ENCODE data around the gene PTPRM. TPM values are rescaled to one million over a fixed set of nuclear protein-coding genes. Genes with fewer than 3 reads are reported as not detected.

Gene PTPRM
- total and polyA plus RNA-seq, 2 experiments from 2014 or later: 1.6 to 5.3 TPM

- H3K27me3 Mint-ChIP-seq (ENCODE audit: insufficient read depth, low read depth, poor library complexity): peaks cover 2% of the 10 kb centered on the region
- Histone ChIP-seq H3K79me2 (replicated peaks; ENCODE audit: insufficient read depth) (no peaks in the 10 kb centered on the region), H3K36me3 (ENCODE audit: insufficient read depth) (no peaks in the 10 kb centered on the region), H3K4me2 (no peak overlapping the region), H3K9me2 (ENCODE audit: insufficient read depth) (no peaks in the 10 kb centered on the region), H3K27me3 (ENCODE audit: insufficient read depth) (no peaks in the 10 kb centered on the region), H4K20me1 (replicated peaks; ENCODE audit: insufficient read depth) (no peaks in the 10 kb centered on the region), H2AFZ (no peak overlapping the region), H3K4me3 (no peak overlapping the region), H3F3A (replicated peaks; ENCODE audit: low read depth) (no peaks in the 10 kb centered on the region), H3K4me1 (ENCODE audit: insufficient read depth) (no peaks in the 10 kb centered on the region; the same call in 1 of the 2 replicates), H3K27ac (ENCODE audit: low read depth) (no peak overlapping the region)
- H3K27ac Mint-ChIP-seq: no peak overlapping the region
- H3K4me3 Mint-ChIP-seq: no peak overlapping the region
- H3K4me1 Mint-ChIP-seq: no peaks in the 10 kb centered on the region
- DNase-seq (ENCODE audit: low spot score) (no peak), ATAC-seq (no peak)
- no peaks in the 10 kb centered on the region for H3K9me3 Mint-ChIP-seq
- no peaks in the 10 kb centered on the region for H3K36me3 Mint-ChIP-seq (ENCODE audit: low read depth)
- TF ChIP-seq EZH2phosphoT487 (IDR thresholded peaks at IDR 0.05; ENCODE audit: unreplicated experiment) (no peak), POLR2AphosphoS5 (IDR thresholded peaks at IDR 0.05; ENCODE audit: low read depth) (no peak), ETS1 (IDR thresholded peaks at IDR 0.05) (no peak), ZNF331 (CRISPR knock-in tag; IDR thresholded peaks at IDR 0.05; ENCODE audit: low read depth) (no peak), EZH2 (IDR thresholded peaks at IDR 0.05; ENCODE audit: low read depth, unreplicated experiment) (no peak)
- TF ChIP-seq, protein P1, sequence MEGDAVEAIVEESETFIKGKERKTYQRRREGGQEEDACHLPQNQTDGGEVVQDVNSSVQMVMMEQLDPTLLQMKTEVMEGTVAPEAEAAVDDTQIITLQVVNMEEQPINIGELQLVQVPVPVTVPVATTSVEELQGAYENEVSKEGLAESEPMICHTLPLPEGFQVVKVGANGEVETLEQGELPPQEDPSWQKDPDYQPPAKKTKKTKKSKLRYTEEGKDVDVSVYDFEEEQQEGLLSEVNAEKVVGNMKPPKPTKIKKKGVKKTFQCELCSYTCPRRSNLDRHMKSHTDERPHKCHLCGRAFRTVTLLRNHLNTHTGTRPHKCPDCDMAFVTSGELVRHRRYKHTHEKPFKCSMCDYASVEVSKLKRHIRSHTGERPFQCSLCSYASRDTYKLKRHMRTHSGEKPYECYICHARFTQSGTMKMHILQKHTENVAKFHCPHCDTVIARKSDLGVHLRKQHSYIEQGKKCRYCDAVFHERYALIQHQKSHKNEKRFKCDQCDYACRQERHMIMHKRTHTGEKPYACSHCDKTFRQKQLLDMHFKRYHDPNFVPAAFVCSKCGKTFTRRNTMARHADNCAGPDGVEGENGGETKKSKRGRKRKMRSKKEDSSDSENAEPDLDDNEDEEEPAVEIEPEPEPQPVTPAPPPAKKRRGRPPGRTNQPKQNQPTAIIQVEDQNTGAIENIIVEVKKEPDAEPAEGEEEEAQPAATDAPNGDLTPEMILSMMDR (conservative IDR thresholded peaks at IDR 0.05; ENCODE audit: low read depth in 2 of 2): no peak
Measured at GRCh38 chr18:7772951-7773350, 205.8 kb downstream of the PTPRM start.

DNA sequence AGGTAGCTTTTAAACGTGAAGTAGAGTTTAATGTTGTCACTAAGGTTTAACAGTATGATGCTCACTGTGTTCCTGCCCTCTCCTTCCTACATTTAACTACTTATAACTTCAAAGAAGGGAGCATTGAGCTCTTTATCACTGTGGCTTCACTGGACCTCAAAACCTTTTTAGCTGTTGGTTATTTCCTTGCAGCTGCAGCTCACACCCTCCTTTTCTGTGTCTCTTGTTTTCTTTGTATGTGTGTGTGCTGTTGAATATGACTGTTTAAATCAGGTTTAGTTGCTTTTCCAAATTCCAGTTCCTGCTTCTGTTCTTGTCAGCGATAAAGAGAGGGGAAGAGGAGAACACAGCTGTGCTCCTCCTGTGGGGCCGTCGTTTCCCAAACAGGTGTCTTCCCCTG, 208.0 kb downstream of the PTPRM start:
- Mint-ChIP-seq H3K4me1 (no peaks in the 10 kb centered on the region), H3K27me3 (ENCODE audit: insufficient read depth, low read depth, poor library complexity) (no peaks in the 10 kb centered on the region), H3K4me3 (no peak overlapping the region), H3K36me3 (ENCODE audit: low read depth) (no peaks in the 10 kb centered on the region), H3K27ac (0 out of 2 replicates have a peak overlapping the region, but pooled peaks have one; percentile 23), H3K9me3 (no peaks in the 10 kb centered on the region)
- H3K4me2 ChIP-seq: no peak overlapping the region
- no peak overlapping the region for H3K4me3 ChIP-seq
- no peaks in the 10 kb centered on the region for H3K9me2 ChIP-seq (ENCODE audit: insufficient read depth)
- H3F3A ChIP-seq (replicated peaks; ENCODE audit: low read depth): no peaks in the 10 kb centered on the region
- ATAC-seq (no peak), DNase-seq (ENCODE audit: low spot score) (no peak)
- no peaks in the 10 kb centered on the region for H3K36me3 ChIP-seq (ENCODE audit: insufficient read depth)
- H3K27me3 ChIP-seq (ENCODE audit: insufficient read depth): no peaks in the 10 kb centered on the region
- H3K4me1 ChIP-seq (ENCODE audit: insufficient read depth): no peaks in the 10 kb centered on the region; the same call in 1 of the 2 replicates
- no peak overlapping the region for H2AFZ ChIP-seq
- no peaks in the 10 kb centered on the region for H3K79me2 ChIP-seq (replicated peaks; ENCODE audit: insufficient read depth)
- no peak overlapping the region for H3K27ac ChIP-seq (ENCODE audit: low read depth)
- no peaks in the 10 kb centered on the region for H4K20me1 ChIP-seq (replicated peaks; ENCODE audit: insufficient read depth)
- TF ChIP-seq ETS1 (IDR thresholded peaks at IDR 0.05): no peak
- no peak for TF ChIP-seq ZNF331 (CRISPR knock-in tag; IDR thresholded peaks at IDR 0.05; ENCODE audit: low read depth)
- TF ChIP-seq POLR2AphosphoS5 (IDR thresholded peaks at IDR 0.05; ENCODE audit: low read depth): no peak
- TF ChIP-seq CREB1 (CRISPR knock-in tag; IDR thresholded peaks at IDR 0.05; ENCODE audit: low read depth): no peak
- TF ChIP-seq, protein P1 (conservative IDR thresholded peaks at IDR 0.05; ENCODE audit: low read depth in 2 of 2): no peak
- no peak for TF ChIP-seq EZH2 (IDR thresholded peaks at IDR 0.05; ENCODE audit: low read depth, unreplicated experiment)
- TF ChIP-seq, protein P2, sequence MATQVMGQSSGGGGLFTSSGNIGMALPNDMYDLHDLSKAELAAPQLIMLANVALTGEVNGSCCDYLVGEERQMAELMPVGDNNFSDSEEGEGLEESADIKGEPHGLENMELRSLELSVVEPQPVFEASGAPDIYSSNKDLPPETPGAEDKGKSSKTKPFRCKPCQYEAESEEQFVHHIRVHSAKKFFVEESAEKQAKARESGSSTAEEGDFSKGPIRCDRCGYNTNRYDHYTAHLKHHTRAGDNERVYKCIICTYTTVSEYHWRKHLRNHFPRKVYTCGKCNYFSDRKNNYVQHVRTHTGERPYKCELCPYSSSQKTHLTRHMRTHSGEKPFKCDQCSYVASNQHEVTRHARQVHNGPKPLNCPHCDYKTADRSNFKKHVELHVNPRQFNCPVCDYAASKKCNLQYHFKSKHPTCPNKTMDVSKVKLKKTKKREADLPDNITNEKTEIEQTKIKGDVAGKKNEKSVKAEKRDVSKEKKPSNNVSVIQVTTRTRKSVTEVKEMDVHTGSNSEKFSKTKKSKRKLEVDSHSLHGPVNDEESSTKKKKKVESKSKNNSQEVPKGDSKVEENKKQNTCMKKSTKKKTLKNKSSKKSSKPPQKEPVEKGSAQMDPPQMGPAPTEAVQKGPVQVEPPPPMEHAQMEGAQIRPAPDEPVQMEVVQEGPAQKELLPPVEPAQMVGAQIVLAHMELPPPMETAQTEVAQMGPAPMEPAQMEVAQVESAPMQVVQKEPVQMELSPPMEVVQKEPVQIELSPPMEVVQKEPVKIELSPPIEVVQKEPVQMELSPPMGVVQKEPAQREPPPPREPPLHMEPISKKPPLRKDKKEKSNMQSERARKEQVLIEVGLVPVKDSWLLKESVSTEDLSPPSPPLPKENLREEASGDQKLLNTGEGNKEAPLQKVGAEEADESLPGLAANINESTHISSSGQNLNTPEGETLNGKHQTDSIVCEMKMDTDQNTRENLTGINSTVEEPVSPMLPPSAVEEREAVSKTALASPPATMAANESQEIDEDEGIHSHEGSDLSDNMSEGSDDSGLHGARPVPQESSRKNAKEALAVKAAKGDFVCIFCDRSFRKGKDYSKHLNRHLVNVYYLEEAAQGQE (IDR thresholded peaks at IDR 0.05; ENCODE audit: unreplicated experiment): no peak
- TF ChIP-seq NANOG (IDR thresholded peaks at IDR 0.05; ENCODE audit: borderline replicate concordance): no peak
